ENCODE results near the gene MLLT3.

DNA sequence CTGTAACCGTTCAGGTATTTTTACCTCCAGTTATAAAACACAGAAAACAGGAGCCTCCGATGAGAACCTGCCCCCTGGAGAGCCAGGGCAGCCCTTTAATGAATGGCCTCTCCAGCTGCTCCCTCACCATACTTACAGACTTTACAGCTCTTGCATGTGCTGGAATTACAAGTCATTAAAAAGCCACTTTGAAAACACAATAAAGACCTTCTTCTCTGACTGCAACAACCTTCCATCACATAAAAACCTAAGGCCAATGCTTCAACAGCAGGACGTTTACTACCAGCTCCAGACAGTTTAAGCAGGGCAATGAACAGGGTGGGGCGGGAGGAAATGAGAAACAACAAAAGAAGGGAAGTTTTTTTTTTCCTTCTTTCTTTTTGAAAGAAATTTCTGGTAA, 213.8 kb downstream of the MLLT3 start:
- TF ChIP-seq EZH2phosphoT487 (IDR thresholded peaks at IDR 0.05; ENCODE audit: low read depth, severe bottlenecking, unreplicated experiment): no peak
- TF ChIP-seq, protein P1, sequence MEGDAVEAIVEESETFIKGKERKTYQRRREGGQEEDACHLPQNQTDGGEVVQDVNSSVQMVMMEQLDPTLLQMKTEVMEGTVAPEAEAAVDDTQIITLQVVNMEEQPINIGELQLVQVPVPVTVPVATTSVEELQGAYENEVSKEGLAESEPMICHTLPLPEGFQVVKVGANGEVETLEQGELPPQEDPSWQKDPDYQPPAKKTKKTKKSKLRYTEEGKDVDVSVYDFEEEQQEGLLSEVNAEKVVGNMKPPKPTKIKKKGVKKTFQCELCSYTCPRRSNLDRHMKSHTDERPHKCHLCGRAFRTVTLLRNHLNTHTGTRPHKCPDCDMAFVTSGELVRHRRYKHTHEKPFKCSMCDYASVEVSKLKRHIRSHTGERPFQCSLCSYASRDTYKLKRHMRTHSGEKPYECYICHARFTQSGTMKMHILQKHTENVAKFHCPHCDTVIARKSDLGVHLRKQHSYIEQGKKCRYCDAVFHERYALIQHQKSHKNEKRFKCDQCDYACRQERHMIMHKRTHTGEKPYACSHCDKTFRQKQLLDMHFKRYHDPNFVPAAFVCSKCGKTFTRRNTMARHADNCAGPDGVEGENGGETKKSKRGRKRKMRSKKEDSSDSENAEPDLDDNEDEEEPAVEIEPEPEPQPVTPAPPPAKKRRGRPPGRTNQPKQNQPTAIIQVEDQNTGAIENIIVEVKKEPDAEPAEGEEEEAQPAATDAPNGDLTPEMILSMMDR (IDR thresholded peaks at IDR 0.05; ENCODE audit: poor library complexity): no peak
